ENCODE measurements around the gene CYP4F22.
"Not testable (repeated sequence)": the region's sequence is repeated elsewhere in the genome, so short reads cannot be mapped to it uniquely, and the experiment has no call there.

Gene CYP4F22

DNA sequence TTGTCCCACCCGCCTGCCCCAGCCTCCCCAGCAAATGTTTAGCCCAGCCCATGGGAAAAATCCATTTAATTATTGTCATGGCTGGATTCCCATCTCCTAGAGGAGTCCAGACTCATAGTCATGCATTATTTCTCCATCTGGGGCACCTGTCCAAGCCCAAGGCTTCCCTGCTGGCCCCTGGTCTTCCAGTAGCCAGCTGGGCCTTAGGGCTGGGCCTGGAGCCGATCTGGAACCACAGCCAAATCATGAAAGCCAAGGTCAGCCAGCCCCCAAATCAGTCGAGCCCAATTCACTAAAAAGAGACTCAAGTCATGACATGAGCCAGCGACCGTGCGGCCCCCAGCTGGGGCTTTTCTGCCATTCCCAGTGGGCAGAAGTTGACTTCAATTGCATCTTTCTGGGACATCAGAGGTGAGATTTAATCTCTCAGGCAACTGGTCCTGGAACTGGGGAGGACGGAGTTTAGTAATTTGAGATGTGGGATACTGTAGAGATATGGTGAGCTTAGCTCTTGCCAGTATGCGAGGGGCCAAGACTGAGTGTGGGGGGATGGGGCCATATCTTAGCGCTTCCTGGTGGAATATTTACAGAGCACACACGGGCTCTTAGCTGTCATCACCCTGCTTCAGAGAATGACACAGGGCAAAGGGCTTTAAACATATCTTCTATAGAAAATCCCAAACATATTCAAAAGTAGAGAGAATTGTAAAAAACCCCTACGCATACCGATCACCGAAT is 19.7 kb upstream of the CYP4F22 start:
- in situ Hi-C loops (cut with HindIII; ENCODE audit: low sequenced_read_pairs), result no loop called here

DNA sequence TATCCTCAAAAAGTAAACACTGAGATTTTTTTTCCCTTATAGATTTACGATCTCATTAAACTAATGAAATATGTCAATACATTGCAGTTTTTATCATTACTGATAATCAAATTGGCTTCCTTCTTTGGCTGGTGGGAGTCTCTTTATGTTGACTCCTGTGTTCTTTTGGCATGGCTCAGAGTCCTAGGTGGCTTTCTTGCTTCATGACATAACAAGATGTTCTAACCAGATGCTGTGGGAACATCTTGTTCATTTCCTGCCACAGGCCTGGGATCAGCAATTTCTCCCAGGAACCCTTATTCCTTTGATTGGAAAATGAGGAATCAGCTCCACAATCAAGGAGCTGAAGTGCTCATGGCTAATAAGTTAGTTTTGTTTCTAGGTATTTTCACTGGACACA is 13.2 kb upstream of the CYP4F22 start:
- in situ Hi-C loops (cut with HindIII; ENCODE audit: low sequenced_read_pairs), result no loop called here

DNA sequence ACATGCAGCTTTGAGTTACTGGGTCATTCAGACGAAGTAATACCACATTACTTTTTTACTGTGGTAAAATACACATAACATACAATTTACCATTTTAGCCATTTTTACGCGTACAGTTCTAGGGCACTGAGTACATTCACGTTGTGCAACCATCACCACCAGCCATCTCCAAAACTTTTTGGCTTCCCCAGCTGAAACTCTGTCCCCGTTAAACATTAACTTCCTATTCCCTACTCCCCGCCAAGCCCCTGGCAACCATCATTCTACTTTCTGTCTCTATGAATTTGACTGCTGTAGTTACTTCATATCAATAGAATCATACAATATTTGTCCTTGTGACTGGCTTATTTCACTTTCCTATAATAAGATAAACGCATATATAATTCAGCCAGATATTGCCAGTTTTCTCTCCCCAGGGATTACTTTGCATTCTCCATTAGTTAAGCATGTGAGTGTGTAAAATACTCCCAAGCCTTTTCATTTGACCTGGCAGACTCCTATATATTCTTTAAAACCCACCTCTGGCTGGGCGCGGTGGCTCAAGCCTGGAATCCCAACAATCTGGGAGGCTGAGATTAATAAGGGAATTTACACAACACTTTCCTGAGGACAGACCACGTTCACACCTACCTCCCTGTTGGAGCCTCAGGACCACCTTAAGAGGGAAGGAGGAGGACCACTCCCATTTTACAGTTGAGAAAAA is 10.0 kb upstream of the CYP4F22 start:
- in situ Hi-C loops (cut with HindIII; ENCODE audit: low sequenced_read_pairs), result no loop called here

DNA sequence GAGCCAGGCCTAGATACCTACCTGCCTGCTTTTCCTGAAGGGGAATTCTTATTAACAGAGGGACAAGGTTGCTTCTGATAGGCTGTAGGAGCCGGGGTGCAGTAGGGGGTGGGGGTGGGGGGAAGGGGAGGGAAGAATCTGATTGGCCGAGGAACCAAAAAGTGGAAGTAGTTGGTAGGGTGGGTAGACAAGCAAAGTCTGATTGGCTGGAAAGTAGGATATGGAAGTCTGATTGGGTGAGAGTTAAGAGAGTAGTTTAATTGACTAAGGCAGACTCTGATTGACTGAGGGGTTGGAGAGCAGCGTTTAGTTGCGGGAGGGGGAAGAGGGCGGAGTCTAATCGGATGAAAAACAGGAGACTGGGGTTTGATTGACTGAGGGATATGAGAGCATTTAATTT is 9.4 kb upstream of the CYP4F22 start:
- in situ Hi-C loops (cut with HindIII; ENCODE audit: low sequenced_read_pairs), result no loop called here

DNA sequence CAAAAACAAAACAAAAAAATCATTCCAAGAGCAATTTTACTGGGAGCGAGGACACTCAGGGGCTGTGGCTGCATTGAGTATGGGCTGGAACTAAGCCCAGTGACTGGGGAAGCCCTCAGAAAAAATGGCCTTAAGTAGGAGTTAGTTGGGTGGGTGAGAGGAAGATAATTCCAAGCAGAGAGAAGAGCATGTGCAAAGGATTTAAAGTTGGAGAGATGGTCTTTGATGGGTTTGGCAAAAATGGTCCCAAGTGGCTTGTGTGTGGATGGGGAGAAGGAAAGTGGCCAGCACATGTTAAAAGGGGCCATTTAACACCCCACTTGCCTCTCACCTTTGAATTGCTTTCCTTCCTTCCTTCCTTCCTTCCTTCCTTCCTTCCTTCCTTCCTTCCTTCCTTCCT is 6.7 kb upstream of the CYP4F22 start:
- in situ Hi-C loops (cut with HindIII; ENCODE audit: low sequenced_read_pairs), result no loop called here

DNA sequence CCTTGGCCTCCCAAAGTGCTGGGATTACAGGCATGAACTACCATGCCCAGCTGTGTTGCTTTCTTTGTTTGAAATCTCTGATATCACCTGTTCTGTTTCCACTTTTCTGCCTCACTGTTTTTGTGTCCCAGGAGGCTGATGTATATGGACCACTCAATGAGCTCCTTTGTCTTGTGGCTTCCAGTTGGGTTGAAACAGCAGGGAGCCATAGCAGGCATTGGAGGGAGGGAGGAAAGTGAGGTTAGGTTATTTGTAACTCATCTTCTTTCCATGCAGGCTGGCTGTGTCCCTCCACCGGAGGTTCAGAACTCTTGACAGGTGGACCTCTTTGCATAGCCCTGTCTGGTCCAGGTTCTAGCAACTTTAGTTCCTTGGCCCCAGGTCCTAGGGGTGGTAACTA is 6.1 kb upstream of the CYP4F22 start:
- in situ Hi-C loops (cut with HindIII; ENCODE audit: low sequenced_read_pairs), result no loop called here

DNA sequence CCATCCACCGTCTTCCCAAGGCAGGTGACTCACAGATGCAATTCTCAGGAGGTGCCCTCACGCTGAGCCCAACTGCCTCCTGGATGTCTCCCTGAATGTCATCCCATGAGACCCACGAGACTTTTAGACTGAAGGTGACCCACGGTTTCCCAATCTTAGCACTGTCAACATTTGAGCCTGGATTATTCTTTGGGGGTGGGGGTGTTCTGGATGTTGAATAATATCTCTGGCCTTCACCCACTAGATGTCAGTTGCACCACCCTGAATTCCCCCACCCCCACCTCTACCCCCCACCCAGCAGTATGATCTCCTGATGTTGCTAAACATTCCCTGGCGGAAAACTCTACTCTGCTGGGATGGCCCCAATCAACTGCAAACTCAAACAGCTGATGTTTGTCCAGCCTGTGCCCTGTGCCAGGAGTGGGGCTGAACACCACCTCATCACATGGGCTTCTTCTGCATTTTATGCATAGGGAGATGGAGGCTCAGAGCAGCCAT is 2.2 kb upstream of the CYP4F22 start:
- in situ Hi-C loops (cut with HindIII; ENCODE audit: low sequenced_read_pairs), result no loop called here

DNA sequence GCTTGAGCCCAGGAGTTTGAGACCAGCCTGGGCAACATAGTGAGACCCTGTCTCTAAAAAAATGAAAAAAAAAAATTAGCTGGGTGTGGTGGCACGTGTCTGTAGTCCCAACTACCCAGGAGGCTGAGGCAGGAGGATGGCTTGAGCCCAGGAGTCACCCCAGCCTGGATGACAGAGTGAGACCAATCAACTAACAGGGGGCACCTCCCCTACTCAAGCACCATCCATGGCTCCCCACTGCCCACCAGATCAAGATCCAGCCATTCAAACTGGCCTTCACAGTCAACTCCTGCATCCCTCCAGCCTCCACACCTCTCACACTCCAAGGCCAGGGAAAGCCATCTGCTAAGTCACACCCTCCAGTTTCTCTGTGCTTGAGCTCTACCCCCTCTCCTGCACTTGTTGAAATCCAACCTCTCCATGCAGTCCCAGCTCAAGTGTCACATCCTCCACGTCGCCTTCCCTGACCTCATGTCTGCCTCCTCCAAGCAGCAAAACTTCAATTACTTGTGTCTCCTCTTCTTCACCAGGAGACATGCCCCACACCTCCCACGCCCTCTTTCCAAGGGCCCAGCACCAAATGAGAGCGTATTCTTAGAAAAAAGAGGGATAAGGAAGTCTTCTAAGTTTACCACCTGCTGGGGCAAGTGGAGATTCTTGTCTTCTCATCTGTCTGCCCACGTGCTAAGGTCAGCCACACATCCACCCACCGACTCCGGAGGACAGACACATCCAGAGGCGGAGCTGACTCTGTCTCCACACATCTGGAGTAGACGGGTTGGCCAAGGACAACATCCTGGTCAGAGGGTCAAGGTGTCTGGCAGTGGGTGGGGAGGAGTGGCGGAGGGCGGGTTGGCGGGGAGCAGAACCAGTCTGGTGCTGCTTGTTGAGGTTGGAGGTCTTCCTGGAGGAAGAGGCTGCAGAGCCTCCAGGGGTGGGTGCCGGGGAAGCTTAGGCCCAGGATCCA is 974 bp upstream of the CYP4F22 start:
- in situ Hi-C loops (cut with HindIII; ENCODE audit: low sequenced_read_pairs), result no loop called here

DNA sequence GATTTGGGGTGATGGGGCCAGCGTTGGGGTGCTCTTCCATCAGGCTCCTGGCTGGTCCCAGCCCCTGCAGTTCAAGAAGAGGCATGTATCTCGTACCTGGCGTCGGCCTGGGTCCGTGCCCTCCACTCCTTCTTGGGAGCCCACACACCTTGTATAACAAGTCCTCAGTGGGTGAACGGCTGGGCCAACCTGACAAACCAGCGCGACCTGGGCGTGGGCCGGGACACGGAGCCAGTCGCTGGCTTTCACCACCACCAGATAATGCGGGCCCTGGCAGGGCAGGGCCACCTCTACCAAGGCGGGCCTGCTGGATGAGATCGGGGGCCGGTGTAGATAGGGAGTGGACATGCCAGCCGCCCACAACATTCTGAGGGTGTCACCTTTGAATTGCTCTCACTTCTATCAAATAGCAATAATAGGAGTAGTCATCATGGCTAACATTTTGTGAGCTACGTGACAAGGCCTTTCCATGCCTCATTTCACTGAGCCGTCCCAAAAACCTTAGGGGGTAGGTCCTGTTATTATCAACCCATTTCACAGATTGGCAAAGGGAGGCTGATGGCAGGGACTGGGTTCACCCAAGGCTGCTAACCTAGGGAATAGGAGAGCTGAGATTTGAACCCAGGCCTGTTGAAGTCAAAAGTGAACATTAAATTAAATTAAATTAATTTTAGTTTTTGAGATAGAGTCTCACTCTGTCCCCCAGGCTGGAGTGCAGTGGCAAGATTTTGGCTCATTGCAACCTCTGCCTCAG is 3.5 kb downstream of the CYP4F22 start:
- in situ Hi-C loops (cut with HindIII; ENCODE audit: low sequenced_read_pairs), result no loop called here

DNA sequence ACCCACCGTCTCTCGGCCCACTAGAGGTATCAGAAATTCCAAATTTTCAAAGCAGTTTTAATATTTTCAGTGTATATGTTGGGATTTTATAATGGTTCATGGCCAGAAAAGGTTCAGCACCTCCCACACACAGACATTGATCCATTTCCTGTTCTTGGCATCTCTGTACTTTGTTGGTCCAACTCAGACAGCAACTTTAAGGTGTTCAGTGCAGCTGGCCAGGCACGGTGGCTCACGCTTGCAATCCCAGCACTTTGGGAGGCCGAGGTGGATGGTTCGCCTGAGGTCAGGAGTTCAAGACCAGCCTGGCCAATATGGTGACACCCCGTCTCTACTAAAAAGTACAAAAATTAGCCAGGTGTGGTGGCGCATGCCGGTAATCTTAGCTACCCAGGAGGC is 6.9 kb downstream of the CYP4F22 start:
- in situ Hi-C loops (cut with HindIII; ENCODE audit: low sequenced_read_pairs), result not testable (repeated sequence)

DNA sequence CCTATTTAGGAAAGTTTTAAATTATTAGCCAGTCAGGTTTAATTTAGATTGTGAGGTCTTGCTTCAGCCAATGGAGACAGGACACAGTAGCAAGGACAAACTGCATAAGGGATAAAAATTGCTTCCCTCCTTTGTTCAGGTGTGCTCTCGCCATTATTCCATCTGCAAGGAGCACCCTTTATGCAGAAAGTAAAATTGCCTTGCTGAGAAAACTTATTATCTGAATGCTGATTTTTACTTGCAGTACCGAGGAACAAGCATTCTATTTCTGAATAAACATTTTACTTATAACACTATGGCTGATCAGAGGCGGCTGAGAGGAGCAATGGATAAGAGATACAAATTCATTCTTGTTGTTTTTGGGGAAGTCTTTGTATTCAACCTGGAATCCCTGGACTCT is 8.0 kb downstream of the CYP4F22 start:
- in situ Hi-C loops (cut with HindIII; ENCODE audit: low sequenced_read_pairs), result no loop called here

DNA sequence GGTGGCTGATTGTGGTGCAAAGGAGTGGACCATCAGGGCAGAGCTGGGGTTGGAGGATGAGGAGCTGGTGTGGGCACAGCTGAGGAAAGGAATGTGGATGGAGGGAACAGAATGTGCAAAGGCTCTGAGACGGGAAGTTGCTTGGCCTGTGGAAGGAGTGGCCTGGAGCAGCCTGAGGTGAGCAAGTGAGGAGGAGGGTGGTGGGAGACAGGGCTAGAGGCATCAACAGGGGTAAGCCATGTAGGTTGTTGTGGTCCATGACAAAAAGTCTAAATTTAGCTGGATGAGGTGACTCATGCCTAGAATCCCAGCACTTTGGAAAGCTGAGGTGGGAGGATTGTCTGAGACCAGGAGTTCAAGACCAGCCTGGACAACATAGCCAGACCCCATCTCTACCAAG is 9.5 kb downstream of the CYP4F22 start:
- in situ Hi-C loops (cut with HindIII; ENCODE audit: low sequenced_read_pairs), result no loop called here

DNA sequence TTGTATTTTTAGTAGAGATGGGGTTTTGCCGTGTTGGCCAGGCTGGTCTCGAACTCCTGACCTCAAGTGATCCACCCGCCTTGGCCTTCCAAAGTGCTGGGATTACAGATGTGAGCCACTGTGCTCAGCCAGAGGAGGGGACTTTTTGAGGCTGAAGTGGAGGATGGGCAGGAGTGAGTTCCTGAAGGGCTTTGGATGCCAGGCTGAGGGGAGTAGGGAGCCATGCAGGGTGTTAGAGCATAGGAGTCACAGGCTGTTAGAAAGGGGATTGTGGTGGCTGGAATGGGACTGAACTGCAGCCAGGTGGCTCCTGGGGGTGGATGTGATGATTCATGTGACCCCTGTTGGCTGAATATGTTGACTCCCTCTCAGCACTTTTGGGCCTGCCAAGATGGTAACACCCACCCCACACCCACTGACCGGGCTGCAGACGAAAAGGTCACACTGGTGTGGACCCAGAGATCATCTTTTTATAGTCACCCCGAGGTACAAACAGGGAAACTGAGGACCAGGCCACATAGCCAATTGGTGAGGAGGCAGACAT is 11.2 kb downstream of the CYP4F22 start:
- in situ Hi-C loops (cut with HindIII; ENCODE audit: low sequenced_read_pairs), result no loop called here

DNA sequence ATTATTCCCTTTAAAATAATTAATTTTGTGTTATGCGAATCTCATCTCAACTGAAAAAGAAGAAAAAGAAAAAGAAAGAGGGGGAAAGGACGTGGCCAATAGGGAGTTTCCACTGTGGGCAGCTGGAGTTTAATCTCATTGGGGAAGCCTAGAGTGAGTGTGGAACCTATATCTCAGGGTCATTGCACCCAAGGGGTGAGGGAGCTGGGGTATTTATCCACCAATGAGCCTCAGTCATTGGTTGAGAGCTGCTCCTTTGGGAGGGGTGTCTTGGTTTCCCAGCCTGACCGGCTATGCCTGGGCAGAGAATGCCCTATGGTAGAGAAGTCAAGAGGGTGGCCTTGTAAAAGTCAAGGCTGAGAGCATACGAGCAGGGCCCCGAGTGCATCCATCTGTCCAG is 16.5 kb downstream of the CYP4F22 start:
- in situ Hi-C loops (cut with HindIII; ENCODE audit: low sequenced_read_pairs), result no loop called here

DNA sequence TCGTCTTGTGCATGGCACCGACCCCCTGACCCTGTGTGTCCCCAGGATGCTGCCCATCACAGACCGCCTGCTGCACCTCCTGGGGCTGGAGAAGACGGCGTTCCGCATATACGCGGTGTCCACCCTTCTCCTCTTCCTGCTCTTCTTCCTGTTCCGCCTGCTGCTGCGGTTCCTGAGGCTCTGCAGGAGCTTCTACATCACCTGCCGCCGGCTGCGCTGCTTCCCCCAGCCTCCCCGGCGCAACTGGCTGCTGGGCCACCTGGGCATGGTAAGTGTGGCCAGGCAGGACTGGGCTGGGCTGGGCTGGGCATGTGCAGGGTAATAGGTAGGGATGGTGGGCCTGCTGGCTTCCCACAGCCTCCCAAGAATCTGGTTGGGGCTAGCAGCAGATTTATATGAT is 17.0 kb downstream of the CYP4F22 start:
- in situ Hi-C loops (cut with HindIII; ENCODE audit: low sequenced_read_pairs), result no loop called here

DNA sequence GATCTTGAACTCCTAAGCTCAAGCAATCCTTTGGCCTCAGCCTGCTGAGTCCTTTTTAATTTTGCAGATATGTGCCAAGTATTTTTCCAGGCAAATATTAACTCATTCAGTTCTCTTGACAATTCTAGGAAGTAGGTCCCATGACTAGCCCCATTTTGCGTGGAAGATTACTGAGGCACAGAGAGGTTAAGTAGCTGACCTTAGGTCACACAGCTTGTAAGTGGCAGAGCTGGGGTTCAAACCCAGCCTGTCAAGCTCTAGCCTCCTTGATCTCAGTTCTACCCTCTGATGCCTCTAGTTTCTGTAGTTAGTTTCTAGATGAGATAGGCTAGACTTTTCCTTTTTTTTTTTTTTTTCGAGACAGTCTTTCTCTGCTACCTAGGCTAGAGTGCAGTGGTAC is 18.1 kb downstream of the CYP4F22 start:
- in situ Hi-C loops (cut with HindIII; ENCODE audit: low sequenced_read_pairs), result no loop called here

DNA sequence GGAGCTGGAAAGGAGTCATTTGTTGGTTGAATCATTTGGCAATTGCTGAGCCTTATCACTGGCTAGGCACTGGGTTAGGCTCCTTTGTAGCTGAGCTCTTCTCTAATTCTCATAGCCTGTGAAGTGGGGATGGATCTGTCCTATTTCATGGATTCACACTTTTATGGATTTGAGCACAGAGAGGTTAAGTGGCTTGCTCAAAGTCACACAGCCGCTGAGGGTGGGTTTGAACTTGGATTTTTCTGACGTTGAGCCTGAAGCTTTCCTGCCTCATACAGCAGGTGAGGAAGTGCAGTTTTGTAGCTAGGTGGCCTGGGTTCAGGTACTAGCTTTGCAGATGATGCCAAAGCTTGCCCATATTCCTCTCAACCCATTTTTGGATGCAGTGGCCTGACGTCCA is 19.4 kb downstream of the CYP4F22 start:
- in situ Hi-C loops (cut with HindIII; ENCODE audit: low sequenced_read_pairs), result no loop called here

DNA sequence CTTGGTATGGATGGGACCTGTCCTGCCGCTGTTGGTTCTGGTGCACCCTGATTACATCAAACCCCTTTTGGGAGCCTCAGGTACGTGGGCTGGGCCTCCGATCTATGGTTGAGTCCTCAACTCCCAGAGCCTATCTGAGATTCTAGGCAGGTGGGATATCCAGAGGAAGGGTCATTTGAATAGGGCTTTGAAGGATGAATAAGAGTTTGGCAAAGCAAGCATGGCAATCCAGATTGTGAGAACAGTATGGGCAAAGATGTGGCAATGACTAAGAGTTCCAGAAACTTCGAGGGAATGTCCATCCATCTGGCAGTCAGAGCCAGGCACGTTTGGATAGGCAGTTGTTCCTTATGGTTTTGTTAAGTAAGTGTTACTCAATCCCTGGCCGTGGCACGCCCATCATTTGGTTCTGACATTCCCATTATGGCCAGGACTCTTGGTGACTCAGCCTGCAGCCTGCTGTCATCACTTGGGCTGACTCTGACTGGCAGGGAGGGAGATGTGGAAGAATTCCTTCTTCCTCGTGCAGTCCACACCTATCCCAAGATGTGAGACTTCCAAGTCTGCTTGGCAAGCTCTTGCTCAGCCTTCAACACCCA is 21.5 kb downstream of the CYP4F22 start:
- in situ Hi-C loops (cut with HindIII; ENCODE audit: low sequenced_read_pairs), result no loop called here

DNA sequence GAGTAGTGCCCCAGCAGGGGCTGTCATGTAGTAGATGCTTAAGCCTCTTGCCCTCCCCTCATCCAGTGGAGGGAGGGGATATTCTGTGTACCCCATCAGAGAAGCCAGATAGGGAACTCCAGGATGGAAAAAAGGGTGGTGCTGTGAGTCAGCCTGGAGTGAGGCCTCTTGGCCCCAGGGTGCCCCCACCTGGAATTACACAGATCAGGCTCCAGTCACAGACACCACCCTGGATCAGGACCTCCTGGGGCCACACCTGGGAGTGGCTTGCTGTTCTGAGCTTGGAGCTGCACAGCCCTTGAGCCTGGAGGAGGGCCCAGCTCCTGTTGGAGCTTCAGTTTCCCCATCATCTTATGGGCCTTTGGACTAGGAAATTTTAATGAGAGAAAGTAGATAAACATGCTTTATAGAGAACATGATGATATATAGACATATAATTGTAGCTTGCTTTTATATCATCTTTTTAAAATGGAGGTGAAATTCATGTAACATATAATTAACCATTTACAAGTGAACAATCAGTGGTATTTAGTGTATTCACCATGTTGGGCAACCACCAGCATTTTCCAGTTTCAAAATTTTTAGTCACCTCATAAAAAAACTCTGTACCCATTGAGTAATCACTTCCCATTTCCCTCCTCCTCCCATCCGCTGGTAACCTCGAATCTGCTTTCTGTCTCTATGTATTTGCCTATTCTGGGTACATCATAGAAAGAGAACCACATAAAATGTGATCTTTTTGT is 24.6 kb downstream of the CYP4F22 start:
- in situ Hi-C loops (cut with HindIII; ENCODE audit: low sequenced_read_pairs), result no loop called here
